HG03095 (cell line): ENCODE data around the gene CMTM3.
A peak's percentile ranks its signal among the peaks of the same experiment; 100 is the strongest.
"Not testable (repeated sequence)": the region's sequence is repeated elsewhere in the genome, so short reads cannot be mapped to it uniquely, and the experiment has no call there.

Source experiments
- ATAC-seq: cut with Tn5 transposase; IDR thresholded peaks from one replicate; pipeline ENCODE4 v1.9.1; 2021; ENCODE audit warnings: moderate library complexity; ENCODE audit not compliant: unreplicated experiment

The CMTM3 gene

GRCh38 chr16:66631558-66631957, 27.1 kb downstream of the CMTM3 start:
- not testable (repeated sequence) for ATAC-seq

- no peak for ATAC-seq
These were observed 30.2 kb downstream of the CMTM3 start for GRCh38 chr16:66634527-66635196.

GRCh38 chr16:66635406-66635805, 30.9 kb downstream of the CMTM3 start:
- no peak for ATAC-seq

- ATAC-seq, result no peak
These were observed 31.7 kb downstream of the CMTM3 start for GRCh38 chr16:66636199-66636598.

- ATAC-seq, result no peak
These were observed 33.3 kb downstream of the CMTM3 start for GRCh38 chr16:66637806-66638205.

- no peak for ATAC-seq
These were observed 34.8 kb downstream of the CMTM3 start for GRCh38 chr16:66639091-66639885.

GRCh38 chr16:66640724-66641314, 36.3 kb downstream of the CMTM3 start:
- no peak for ATAC-seq

GRCh38 chr16:66641387-66641786, 36.9 kb downstream of the CMTM3 start:
- ATAC-seq, result no peak

- no peak for ATAC-seq
These were observed 43.4 kb downstream of the CMTM3 start for GRCh38 chr16:66647866-66648265.

GRCh38 chr16:66649167-66649566, 44.7 kb downstream of the CMTM3 start:
- no peak for ATAC-seq

- no peak for ATAC-seq
These were observed 45.2 kb downstream of the CMTM3 start for GRCh38 chr16:66649636-66650205.

- ATAC-seq, result peak; percentile 90
These were observed 46.4 kb downstream of the CMTM3 start for GRCh38 chr16:66650707-66651473.

- no peak for ATAC-seq
These were observed 46.9 kb downstream of the CMTM3 start for GRCh38 chr16:66651474-66651765.

- ATAC-seq, result no peak
These were observed 47.5 kb downstream of the CMTM3 start for GRCh38 chr16:66651965-66652364.

GRCh38 chr16:66652661-66653360, 48.3 kb downstream of the CMTM3 start:
- no peak for ATAC-seq

GRCh38 chr16:66653581-66654350, 49.3 kb downstream of the CMTM3 start:
- ATAC-seq, result no peak

GRCh38 chr16:66656547-66656946, 52.0 kb downstream of the CMTM3 start:
- no peak for ATAC-seq

GRCh38 chr16:66658143-66658859, 53.8 kb downstream of the CMTM3 start:
- ATAC-seq, result no peak

GRCh38 chr16:66658860-66659190, 54.3 kb downstream of the CMTM3 start:
- ATAC-seq, result no peak
